Neural cell (in vitro differentiated cells): ENCODE measurements around the gene HOXB7. TPM values are rescaled to one million over a fixed set of nuclear protein-coding genes. Genes with fewer than 3 reads are reported as not detected.

Source experiments
- H2AFZ ChIP-seq: fragments of 200-600, 300-800 bp; sonication (generic), shearing (Covaris generic); 2 replicates; pipeline ENCODE4 v1.6.0; 2014; ENCODE audit warnings: low read depth, mild to moderate bottlenecking, antibody characterized with exemption, low read length, moderate library complexity
- H3F3A ChIP-seq: fragments of 200-600 bp; shearing (Covaris generic); 2 replicates; pipeline ENCODE4 v1.6.1; 2016; ENCODE audit warnings: mild to moderate bottlenecking, moderate library complexity, mixed read lengths, antibody characterized with exemption, low read length; ENCODE audit not compliant: insufficient read depth, poor library complexity, severe bottlenecking
- H3K27ac ChIP-seq: fragments of 200-600, 300-800 bp; sonication (generic), shearing (Covaris generic); 2 replicates; pipeline ENCODE4 v1.5.1; 2014; ENCODE audit warnings: mild to moderate bottlenecking, low read length, moderate library complexity
- H3K27me3 ChIP-seq: fragments of 300-800, 200-600 bp; sonication (generic), shearing (Covaris generic); 2 replicates; pipeline ENCODE4 v1.6.0; 2014; ENCODE audit warnings: mild to moderate bottlenecking, low read depth, low read length, moderate library complexity; ENCODE audit not compliant: insufficient read depth
- H3K36me3 ChIP-seq: fragments of 300-800, 200-600 bp; sonication (generic), shearing (Covaris generic); 2 replicates; pipeline ENCODE4 v1.5.1; 2014; ENCODE audit warnings: mild to moderate bottlenecking, antibody characterized with exemption, low read length, moderate library complexity; ENCODE audit not compliant: insufficient read depth
- H3K4me2 ChIP-seq: fragments of 300-800, 200-600 bp; sonication (generic), shearing (Covaris generic); 2 replicates; pipeline ENCODE4 v1.6.0; 2014; ENCODE audit warnings: mild to moderate bottlenecking, low read length
- H3K4me3 ChIP-seq: fragments of 300-800, 200-600 bp; sonication (generic), shearing (Covaris generic); 2 replicates; pipeline ENCODE4 v1.5.1; 2014; ENCODE audit warnings: mild to moderate bottlenecking, low read length, moderate library complexity
- H3K79me2 ChIP-seq: fragments of 200-600 bp; shearing (Covaris generic); replicated peaks from 2 replicates; pipeline ENCODE4 v1.6.0; 2014; ENCODE audit warnings: mild to moderate bottlenecking, low read length, moderate library complexity; ENCODE audit not compliant: insufficient read depth
- H3K9ac ChIP-seq: fragments of 300-800, 200-600 bp; sonication (generic), shearing (Covaris generic); 2 replicates; pipeline ENCODE4 v1.6.1; 2016; ENCODE audit warnings: mild to moderate bottlenecking, low read length, mixed read lengths
- H3K9me2 ChIP-seq: fragments of 200-600 bp; shearing (Covaris generic); 2 replicates; pipeline ENCODE4 v1.6.1; 2016; ENCODE audit warnings: mild to moderate bottlenecking, low read length, mixed read lengths; ENCODE audit not compliant: insufficient read depth
- H3K9me3 ChIP-seq: fragments of 200-600, 300-800 bp; sonication (generic), shearing (Covaris generic); 2 replicates; pipeline ENCODE4 v1.6.1; 2016; ENCODE audit warnings: mild to moderate bottlenecking, mixed run types, low read length, moderate library complexity, mixed read lengths
- H4K20me1 ChIP-seq: fragments of 200-600 bp; shearing (Covaris generic); 2 replicates; pipeline ENCODE4 v1.6.1; 2016; ENCODE audit warnings: mild to moderate bottlenecking, mixed run types; ENCODE audit not compliant: insufficient read depth
- CTCF ChIP-seq: fragments of 450-650 bp; IDR thresholded peaks from 2 replicates; pipeline ENCODE4 v1.5.1; 2014; ENCODE audit warnings: antibody characterized with exemption, mild to moderate bottlenecking, moderate library complexity; ENCODE audit not compliant: poor library complexity, severe bottlenecking
- EP300 ChIP-seq: fragments of 450-650 bp; conservative IDR thresholded peaks from 2 replicates; pipeline ENCODE4 v1.6.1; 2014; ENCODE audit warnings: antibody characterized with exemption, mild to moderate bottlenecking, moderate library complexity; ENCODE audit not compliant: poor library complexity, severe bottlenecking
- EZH2 ChIP-seq: fragments of 200-600, 300-800 bp; shearing (Covaris generic), sonication (generic); IDR thresholded peaks from 2 replicates; pipeline ENCODE4 v1.6.1; 2014; ENCODE audit warnings: antibody characterized with exemption, low read length, borderline replicate concordance, mild to moderate bottlenecking; ENCODE audit not compliant: insufficient read depth, poor library complexity, severe bottlenecking
- MXI1 ChIP-seq: fragments of 450-650 bp; conservative IDR thresholded peaks from 2 replicates; pipeline ENCODE4 v1.6.1; 2014; ENCODE audit warnings: antibody characterized with exemption, mild to moderate bottlenecking; ENCODE audit not compliant: poor library complexity, severe bottlenecking
- POLR2AphosphoS5 ChIP-seq: IDR thresholded peaks from 2 replicates; pipeline ENCODE4 v1.6.1; 2012
- RAD21 ChIP-seq: fragments of 450-650 bp; conservative IDR thresholded peaks from 2 replicates; pipeline ENCODE4 v1.6.1; 2014; ENCODE audit warnings: antibody characterized with exemption, mild to moderate bottlenecking, moderate library complexity
- REST ChIP-seq: IDR thresholded peaks from 2 replicates; pipeline ENCODE4 v1.6.1; 2012; ENCODE audit warnings: borderline replicate concordance
- SMC3 ChIP-seq: fragments of 450-650 bp; conservative IDR thresholded peaks from 2 replicates; pipeline ENCODE4 v1.6.1; 2014; ENCODE audit warnings: antibody characterized with exemption, mild to moderate bottlenecking, moderate library complexity; ENCODE audit not compliant: poor library complexity
- TAF1 ChIP-seq: IDR thresholded peaks from 2 replicates; pipeline ENCODE4 v1.6.1; 2012; ENCODE audit warnings: low read depth
- polyA plus RNA-seq: library from polyadenylated mRNA; depleted of rRNA; stranded (reverse); fragments of >200 nt; gene quantifications from 2 replicates; pipeline ENCODE4 v1.2.3, GENCODE V29; 2014

Gene HOXB7
- polyA plus RNA-seq, 1 donor from 2014 or later: not detected

GRCh38 chr17:48603959-48604769 lies 6.7 kb downstream of the HOXB7 start:
- Histone ChIP-seq H3K9ac (no peak overlapping the region), H4K20me1 (no peaks in the 10 kb centered on the region), H3K9me2 (no peaks in the 10 kb centered on the region), H3K9me3 (peaks cover 31% of the 10 kb centered on the region), H3K36me3 (no peaks in the 10 kb centered on the region), H3K27me3 (peaks cover 99% of the 10 kb centered on the region), H3K27ac (no peak overlapping the region), H3F3A (no peaks in the 10 kb centered on the region), H3K79me2 (no peaks in the 10 kb centered on the region), H2AFZ (no peak overlapping the region), H3K4me2 (no peak overlapping the region), H3K4me3 (no peak overlapping the region)
- TF ChIP-seq TAF1: no peak
- no peak for TF ChIP-seq MXI1
- TF ChIP-seq EP300: no peak
- no peak for TF ChIP-seq REST
- no peak for TF ChIP-seq RAD21
- no peak for TF ChIP-seq EZH2
- no peak for TF ChIP-seq CTCF
- no peak for TF ChIP-seq POLR2AphosphoS5
- no peak for TF ChIP-seq SMC3

GRCh38 chr17:48601539-48602425 lies 9.0 kb downstream of the HOXB7 start:
- TF ChIP-seq POLR2AphosphoS5 (no peak), CTCF (no peak), MXI1 (no peak), SMC3 (no peak), REST (no peak), EZH2 (no peak), EP300 (no peak), TAF1 (no peak), RAD21 (no peak)
- H3K36me3 ChIP-seq: no peaks in the 10 kb centered on the region
- no peaks in the 10 kb centered on the region for H3K79me2 ChIP-seq
- no peaks in the 10 kb centered on the region for H3F3A ChIP-seq
- no peak overlapping the region for H2AFZ ChIP-seq
- H3K27me3 ChIP-seq: peaks cover 100% of the 10 kb centered on the region
- H3K9ac ChIP-seq: no peak overlapping the region
- no peak overlapping the region for H3K4me3 ChIP-seq
- H3K9me3 ChIP-seq: peaks cover 27% of the 10 kb centered on the region
- no peaks in the 10 kb centered on the region for H3K9me2 ChIP-seq
- no peak overlapping the region for H3K4me2 ChIP-seq
- no peaks in the 10 kb centered on the region for H4K20me1 ChIP-seq
- no peak overlapping the region for H3K27ac ChIP-seq
